Gastroesophageal sphincter (tissue), 3 donors: Measurements from ENCODE around the gene GALT.

Experiments used
- EP300 ChIP-seq: sonication (generic); formaldehyde crosslinking; IDR thresholded peaks from one replicate; pipeline ENCODE4 v1.6.1; 2017; ENCODE audit warnings: antibody characterized with exemption, mild to moderate bottlenecking
- POLR2A ChIP-seq, 2 donors: fragments of 450-650 bp; IDR thresholded peaks; one replicate each; pipeline ENCODE4 v1.6.1; 2017; ENCODE audit warnings: antibody characterized with exemption in 2 of 2, mild to moderate bottlenecking in 2 of 2, moderate library complexity in 1 of 2
- POLR2AphosphoS5 ChIP-seq: sonication (generic); formaldehyde crosslinking; IDR thresholded peaks from one replicate; pipeline ENCODE4 v1.6.1; 2017; ENCODE audit warnings: antibody characterized with exemption
- TF ChIP-seq, protein P1 (sequence below), 4 experiments: fragments of 200-600 bp in 2 of 4; fragments of 450-650 bp in 2 of 4; sonication (generic) in 1 of 4; IDR thresholded peaks; one replicate each; pipeline ENCODE4 v1.5.1; 2017 to 2019; ENCODE audit warnings: antibody characterized with exemption in 4 of 4, mild to moderate bottlenecking in 2 of 4, moderate library complexity in 2 of 4

DNA sequence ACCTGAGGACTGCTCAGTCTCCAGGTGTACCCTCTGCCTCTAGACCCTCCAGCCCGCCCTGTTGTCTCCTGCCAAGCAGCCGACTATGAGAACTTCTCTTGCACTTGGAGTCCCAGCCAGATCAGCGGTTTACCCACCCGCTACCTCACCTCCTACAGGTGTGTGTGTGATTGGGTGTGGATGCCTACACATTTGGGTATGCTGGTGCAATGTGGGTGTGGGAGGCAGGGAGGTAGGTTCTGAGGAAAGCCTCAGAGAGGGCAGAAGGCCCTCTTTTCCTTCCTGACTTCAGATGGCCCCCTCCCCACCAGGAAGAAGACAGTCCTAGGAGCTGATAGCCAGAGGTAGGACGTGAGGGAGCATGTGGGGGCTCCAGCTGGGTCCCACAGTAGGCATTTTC lies 10.5 kb downstream of the GALT start:
- TF ChIP-seq POLR2A (IDR thresholded peaks at IDR 0.05) (no peak), POLR2AphosphoS5 (no peak), EP300 (no peak)
- TF ChIP-seq, protein P1, sequence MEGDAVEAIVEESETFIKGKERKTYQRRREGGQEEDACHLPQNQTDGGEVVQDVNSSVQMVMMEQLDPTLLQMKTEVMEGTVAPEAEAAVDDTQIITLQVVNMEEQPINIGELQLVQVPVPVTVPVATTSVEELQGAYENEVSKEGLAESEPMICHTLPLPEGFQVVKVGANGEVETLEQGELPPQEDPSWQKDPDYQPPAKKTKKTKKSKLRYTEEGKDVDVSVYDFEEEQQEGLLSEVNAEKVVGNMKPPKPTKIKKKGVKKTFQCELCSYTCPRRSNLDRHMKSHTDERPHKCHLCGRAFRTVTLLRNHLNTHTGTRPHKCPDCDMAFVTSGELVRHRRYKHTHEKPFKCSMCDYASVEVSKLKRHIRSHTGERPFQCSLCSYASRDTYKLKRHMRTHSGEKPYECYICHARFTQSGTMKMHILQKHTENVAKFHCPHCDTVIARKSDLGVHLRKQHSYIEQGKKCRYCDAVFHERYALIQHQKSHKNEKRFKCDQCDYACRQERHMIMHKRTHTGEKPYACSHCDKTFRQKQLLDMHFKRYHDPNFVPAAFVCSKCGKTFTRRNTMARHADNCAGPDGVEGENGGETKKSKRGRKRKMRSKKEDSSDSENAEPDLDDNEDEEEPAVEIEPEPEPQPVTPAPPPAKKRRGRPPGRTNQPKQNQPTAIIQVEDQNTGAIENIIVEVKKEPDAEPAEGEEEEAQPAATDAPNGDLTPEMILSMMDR (IDR thresholded peaks at IDR 0.05) = no peak
